ENCODE measurements around the gene MYH9.

- TF ChIP-seq CTCF (conservative IDR thresholded peaks at IDR 0.05) (0 out of 2 replicates have a peak, but pooled peaks have one; percentile 23), EZH2 (IDR thresholded peaks at IDR 0.05; ENCODE audit: low read depth) (no peak)
Measured at GRCh38 chr22:36331912-36332622, 55.7 kb downstream of the MYH9 start.
